ENCODE measurements around the gene CNTF. TPM values are rescaled to one million over a fixed set of nuclear protein-coding genes. Genes with fewer than 3 reads are reported as not detected.
"Not testable (repeated sequence)": the region's sequence is repeated elsewhere in the genome, so short reads cannot be mapped to it uniquely, and the experiment has no call there.

Gene CNTF, protein sequence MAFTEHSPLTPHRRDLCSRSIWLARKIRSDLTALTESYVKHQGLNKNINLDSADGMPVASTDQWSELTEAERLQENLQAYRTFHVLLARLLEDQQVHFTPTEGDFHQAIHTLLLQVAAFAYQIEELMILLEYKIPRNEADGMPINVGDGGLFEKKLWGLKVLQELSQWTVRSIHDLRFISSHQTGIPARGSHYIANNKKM
- total RNA-seq, result 1 to 10 TPM in 4 of 9 donors, under 1 TPM in 5; 0.39 to 3.0 (median 0.85) TPM
- 1 to 10 TPM in 1 of 3 donors, under 1 TPM in 2; 0.16 to 1.1 (median 0.24) TPM for polyA plus RNA-seq
- long read RNA-seq, donor 1, result 0 reads
- long read RNA-seq, donor 2, result 0 reads
- long read RNA-seq, donor 3, result 0 reads
- long read RNA-seq, donor 4, result 0 reads
- long read RNA-seq, donor 5, result 0 reads
- long read RNA-seq, donor 6, result 0 reads
- long read RNA-seq, donor 7, result 0 reads
- long read RNA-seq, donor 8, result 0 reads
- long read RNA-seq, donor 9, result 0 reads
- long read RNA-seq, donor 10, result 0 reads

DNA sequence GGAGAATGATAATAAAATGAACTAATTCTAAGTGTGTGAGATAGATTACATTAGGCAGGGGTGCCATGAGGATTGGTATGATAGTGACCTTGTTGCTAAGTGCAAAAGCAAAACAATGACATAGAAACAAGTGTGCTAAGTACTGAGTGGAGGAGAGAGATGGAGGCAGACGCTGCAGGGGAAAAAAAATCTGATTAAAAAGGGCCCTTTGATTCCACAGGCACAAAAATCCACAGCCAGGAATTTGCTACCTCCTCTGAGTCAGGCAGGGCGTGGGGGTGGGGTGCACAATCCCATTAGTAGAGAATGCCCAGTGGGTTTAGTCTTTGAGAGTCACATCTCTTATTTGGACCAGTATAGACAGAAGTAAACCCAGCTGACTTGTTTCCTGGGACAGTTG lies at the start of gene CNTF:
Gene CNTF (plus strand): TSS at position 322 of the 400 bp plus-strand sequence. CDS start 88 bp downstream, outside the sequence.
- Histone ChIP-seq H3K9me3 (replicated peaks in 1 of 3) (no peaks in the 10 kb centered on the region), H3K4me3 (no peak within 1 kb of the TSS), H3K4me1 (replicated peaks in 1 of 2) (peaks cover 9 to 20% of the 10 kb centered on the region in 2 donors), H3K36me3 (replicated peaks in 1 of 2) (peaks cover 0 to 61% of the 10 kb centered on the region in 2 donors), H3K27ac (no peak within 1 kb of the TSS), H3K27me3 (no peaks in the 10 kb centered on the region)
- WGBS, 4 donors, result 77 to 83% (median 80%) methylated on average over 2 of the region's 2 CpGs
- intact Hi-C loops (cut with DNase I), result no loop called here
- no peak for TF ChIP-seq POLR2A (IDR thresholded peaks at IDR 0.05)
- TF ChIP-seq, protein P1, sequence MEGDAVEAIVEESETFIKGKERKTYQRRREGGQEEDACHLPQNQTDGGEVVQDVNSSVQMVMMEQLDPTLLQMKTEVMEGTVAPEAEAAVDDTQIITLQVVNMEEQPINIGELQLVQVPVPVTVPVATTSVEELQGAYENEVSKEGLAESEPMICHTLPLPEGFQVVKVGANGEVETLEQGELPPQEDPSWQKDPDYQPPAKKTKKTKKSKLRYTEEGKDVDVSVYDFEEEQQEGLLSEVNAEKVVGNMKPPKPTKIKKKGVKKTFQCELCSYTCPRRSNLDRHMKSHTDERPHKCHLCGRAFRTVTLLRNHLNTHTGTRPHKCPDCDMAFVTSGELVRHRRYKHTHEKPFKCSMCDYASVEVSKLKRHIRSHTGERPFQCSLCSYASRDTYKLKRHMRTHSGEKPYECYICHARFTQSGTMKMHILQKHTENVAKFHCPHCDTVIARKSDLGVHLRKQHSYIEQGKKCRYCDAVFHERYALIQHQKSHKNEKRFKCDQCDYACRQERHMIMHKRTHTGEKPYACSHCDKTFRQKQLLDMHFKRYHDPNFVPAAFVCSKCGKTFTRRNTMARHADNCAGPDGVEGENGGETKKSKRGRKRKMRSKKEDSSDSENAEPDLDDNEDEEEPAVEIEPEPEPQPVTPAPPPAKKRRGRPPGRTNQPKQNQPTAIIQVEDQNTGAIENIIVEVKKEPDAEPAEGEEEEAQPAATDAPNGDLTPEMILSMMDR (IDR thresholded peaks at IDR 0.05), result no peak
- DNase-seq, result no peak

DNA sequence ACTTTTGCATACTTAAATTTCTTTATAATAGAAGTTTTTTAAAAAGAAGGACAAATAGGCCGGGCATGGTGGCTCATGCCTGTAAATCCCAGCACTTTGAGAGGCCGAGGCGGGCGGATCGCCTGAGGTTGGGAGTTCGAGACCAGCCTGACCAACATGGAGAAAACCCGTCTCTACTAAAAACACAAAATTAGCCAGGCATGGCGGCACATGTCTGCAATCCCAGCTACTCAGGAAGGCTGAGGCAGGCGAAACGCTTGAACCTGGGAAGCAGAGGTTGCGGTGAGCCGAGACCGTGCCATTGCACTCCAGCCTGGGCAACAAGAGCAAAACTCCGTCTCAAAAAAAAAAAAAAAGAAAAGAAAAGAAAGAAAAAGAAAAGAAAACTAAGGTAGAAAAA lies 49.6 kb upstream of the CNTF start:
- H3K36me3 ChIP-seq (replicated peaks in 1 of 2), result peaks cover 0 to 18% of the 10 kb centered on the region in 2 donors
- peaks cover 10 to 47% of the 10 kb centered on the region in 2 donors for H3K4me1 ChIP-seq (replicated peaks in 1 of 2)
- H3K9me3 ChIP-seq (replicated peaks in 1 of 3); H3K27me3 ChIP-seq; H3K4me3 ChIP-seq; DNase-seq; intact Hi-C loops (cut with DNase I): not testable (repeated sequence)
- peak overlapping the region in 2 of 5 donors; percentile 62 to 76 for H3K27ac ChIP-seq
- 86 to 93% (median 90%) methylated on average over 14 of the region's 14 CpGs for WGBS, 4 donors

DNA sequence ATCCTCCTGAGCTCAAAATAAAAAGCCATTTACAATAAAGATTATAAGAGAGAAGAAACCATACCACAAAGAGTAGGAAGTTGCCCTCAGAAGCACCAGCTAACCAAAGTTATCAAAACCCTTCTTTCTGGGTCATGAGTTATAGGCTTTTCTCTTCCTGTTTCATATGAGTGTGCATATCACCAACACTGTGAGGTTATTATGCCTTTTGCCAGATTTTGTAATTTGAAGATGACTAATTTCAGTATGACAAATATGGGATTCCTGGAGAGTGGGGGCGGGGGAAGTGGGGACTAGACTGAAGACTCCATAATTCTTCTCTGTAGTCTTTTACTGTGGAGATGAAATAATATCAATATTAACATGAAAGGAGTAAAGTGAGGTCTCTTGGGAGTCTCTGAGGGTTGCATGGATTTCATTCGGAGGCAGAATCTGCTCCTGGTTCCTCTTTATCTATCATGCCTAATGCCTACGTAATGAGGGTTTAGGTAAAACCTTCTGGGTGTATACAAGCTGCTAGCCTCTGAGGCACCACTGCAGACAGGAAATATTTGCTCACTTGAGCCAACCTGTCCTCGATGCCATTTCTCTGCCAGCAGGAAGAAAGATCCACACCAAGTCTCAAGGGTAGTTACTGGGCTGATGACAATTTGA lies 48.9 kb upstream of the CNTF start:
- H3K4me3 ChIP-seq, result no peak overlapping the region
- H3K36me3 ChIP-seq (replicated peaks in 1 of 2), result peaks cover 0 to 18% of the 10 kb centered on the region in 2 donors
- peak overlapping the region in 4 of 5 donors; percentile 52 to 76 (median 66) for H3K27ac ChIP-seq
- DNase-seq, result peak; percentile 52 to 86 (median 81)
- H3K9me3 ChIP-seq (replicated peaks in 1 of 3), result no peaks in the 10 kb centered on the region
- 49 to 56% (median 51%) methylated on average over 4 of the region's 4 CpGs for WGBS, 4 donors
- H3K4me1 ChIP-seq (replicated peaks in 1 of 2), result peaks cover 10 to 47% of the 10 kb centered on the region in 2 donors
- no peaks in the 10 kb centered on the region for H3K27me3 ChIP-seq
- intact Hi-C loops (cut with DNase I), result no loop called here
- TF ChIP-seq, protein P1 (IDR thresholded peaks at IDR 0.05), result no peak
- TF ChIP-seq POLR2A (IDR thresholded peaks at IDR 0.05), result peak in 1 of 2 donors; percentile 16

DNA sequence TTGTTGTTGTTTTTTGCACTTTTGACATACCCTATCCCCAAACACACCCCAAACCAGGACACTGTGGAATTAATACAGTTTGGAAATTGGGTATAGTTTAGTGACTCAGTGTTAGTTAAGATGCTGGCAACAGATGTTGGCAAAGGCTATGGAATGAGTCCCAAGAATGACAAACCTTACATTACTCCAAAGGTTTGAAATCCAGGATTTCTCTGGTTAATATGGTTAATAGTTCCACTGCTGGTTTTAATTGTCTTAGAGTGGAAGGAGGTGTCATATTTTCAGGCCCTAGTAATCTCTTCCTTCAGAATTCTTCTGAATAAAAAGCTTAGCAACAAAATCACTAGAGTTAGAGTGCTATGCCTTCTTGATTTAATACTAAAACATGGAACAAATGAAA lies 47.6 kb upstream of the CNTF start:
- no peak for DNase-seq
- Histone ChIP-seq H3K4me3 (peak overlapping the region in 1 of 4 donors; percentile 29), H3K27me3 (no peaks in the 10 kb centered on the region), H3K4me1 (replicated peaks in 1 of 2) (peaks cover 10 to 47% of the 10 kb centered on the region in 2 donors), H3K9me3 (replicated peaks in 1 of 3) (no peaks in the 10 kb centered on the region), H3K27ac (peak overlapping the region; percentile 6 to 76 (median 62)), H3K36me3 (replicated peaks in 1 of 2) (peaks cover 0 to 5% of the 10 kb centered on the region in 2 donors)
- TF ChIP-seq, protein P1 (IDR thresholded peaks at IDR 0.05), result no peak
- TF ChIP-seq POLR2A (IDR thresholded peaks at IDR 0.05), result no peak
- intact Hi-C loops (cut with DNase I), result no loop called here
